Hepatocyte (in vitro differentiated cells): ENCODE measurements around the gene FAM184A.

ENCODE experiments used
- CTCF ChIP-seq: fragments of 200-600 bp; sonication (generic); IDR thresholded peaks from 2 replicates; pipeline ENCODE4 v1.5.1; 2016; ENCODE audit warnings: antibody characterized with exemption, mild to moderate bottlenecking; ENCODE audit not compliant: poor library complexity
- EZH2 ChIP-seq: fragments of 200-600 bp; sonication (generic); IDR thresholded peaks from 2 replicates; pipeline ENCODE4 v1.6.1; 2016; ENCODE audit warnings: antibody characterized with exemption, mild to moderate bottlenecking, borderline replicate concordance
- EZH2phosphoT487 ChIP-seq: fragments of 200-600 bp; sonication (generic); IDR thresholded peaks from one replicate; pipeline ENCODE4 v1.6.1; 2018; ENCODE audit warnings: antibody characterized with exemption, mild to moderate bottlenecking, low read depth, moderate library complexity; ENCODE audit not compliant: unreplicated experiment, severe bottlenecking

DNA sequence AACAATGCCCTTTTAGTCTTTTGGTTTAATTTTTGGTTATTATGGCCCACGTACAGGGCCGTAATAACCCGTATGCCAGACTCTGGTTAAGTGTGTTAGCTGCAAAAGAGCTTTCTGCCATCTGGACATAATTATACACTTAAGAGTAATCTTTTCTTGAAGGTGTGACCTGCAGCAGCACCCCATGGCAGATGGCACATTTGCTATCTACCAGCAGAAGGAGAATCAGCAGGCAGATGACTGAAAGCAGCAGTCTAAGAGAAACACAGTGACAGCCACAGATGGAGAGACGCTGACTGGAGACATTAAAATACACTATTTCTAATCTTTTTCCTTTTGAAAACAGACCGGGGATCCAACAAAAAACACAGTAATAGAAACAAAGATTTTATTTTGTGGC, 165.8 kb downstream of the FAM184A start:
- no peak for TF ChIP-seq EZH2
- no peak for TF ChIP-seq CTCF
- no peak for TF ChIP-seq EZH2phosphoT487
